NCI-H2196 (cell line): ENCODE data around the gene COL18A1.
"Not testable (repeated sequence)": the region's sequence is repeated elsewhere in the genome, so short reads cannot be mapped to it uniquely, and the experiment has no call there.

ENCODE experiments used
- DNase-seq: peaks from one replicate; lab custom pipeline; 2025; ENCODE audit not compliant: unreplicated experiment; lab: John Stamatoyannopoulos, UW

COL18A1 gene

DNA sequence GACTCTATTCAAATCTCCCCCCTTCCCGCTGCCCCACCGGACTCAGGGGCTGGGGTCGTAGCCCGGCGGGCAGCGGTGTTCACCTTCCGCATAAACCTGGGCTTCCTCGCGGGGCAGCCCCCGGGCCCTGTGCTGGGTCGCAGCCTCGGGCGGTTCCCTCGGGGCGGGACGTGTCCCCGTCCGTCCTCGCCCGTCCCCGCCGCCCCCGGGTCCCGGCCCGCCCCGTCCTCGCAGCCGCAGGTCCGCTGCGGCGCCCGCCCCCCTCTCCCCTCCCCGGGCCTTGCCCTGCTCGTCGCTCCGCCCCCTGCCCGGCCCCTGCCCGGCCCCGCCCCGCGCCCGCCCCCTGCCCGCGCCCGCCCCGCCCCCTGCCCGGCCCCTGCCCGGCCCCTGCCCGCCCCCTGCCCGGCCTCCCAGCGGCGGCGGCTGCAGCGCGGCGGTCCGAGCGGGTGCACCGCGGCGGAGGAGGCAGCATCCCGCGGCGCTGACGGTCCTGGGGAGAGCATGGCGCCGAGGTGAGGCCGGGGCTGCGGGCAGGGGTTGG, at the start of gene COL18A1:
TSS of gene COL18A1 (plus strand) at position 436 of the 541 bp plus-strand sequence. CDS start at position 502, 66 bp downstream.
- DNase-seq: peak; percentile 48

DNA sequence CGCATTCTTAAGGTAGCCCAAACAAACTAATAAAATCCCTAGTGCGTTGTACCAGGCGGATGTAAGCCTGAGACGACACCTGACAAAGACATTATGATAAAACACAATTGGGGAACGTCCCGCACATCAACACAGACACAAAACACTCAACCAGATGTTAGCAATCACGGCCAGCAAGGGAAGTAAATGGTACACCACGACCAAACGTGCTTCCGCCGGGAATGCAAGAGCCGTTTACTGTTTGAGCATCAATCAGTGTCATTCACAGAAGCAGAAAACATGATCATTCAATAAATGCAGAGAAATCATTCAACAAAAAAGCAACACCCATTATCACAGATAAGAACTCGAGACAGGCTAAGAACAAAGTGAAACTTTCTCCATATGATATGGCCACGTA, 49.4 kb upstream of the COL18A1 start:
- no peak for DNase-seq

DNA sequence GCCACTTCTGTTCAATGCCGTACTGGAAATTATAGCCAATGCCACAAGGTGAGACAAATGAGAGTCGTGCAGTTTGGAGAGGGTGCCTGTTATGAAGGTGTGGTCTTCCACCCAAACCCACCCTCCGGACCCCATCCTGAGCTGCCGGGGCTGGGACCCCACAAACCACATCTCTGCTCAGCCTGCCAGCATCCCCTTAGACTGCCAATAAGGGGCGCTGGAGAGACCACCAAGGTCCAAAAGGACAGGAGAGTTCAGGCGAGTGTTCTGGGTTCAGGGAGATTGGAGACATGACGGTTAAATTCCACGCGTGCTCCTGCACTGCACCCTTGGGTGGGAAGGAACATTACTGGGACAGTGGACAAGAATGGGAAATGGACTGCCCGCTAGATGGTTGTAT, 48.7 kb upstream of the COL18A1 start:
- no peak for DNase-seq

DNA sequence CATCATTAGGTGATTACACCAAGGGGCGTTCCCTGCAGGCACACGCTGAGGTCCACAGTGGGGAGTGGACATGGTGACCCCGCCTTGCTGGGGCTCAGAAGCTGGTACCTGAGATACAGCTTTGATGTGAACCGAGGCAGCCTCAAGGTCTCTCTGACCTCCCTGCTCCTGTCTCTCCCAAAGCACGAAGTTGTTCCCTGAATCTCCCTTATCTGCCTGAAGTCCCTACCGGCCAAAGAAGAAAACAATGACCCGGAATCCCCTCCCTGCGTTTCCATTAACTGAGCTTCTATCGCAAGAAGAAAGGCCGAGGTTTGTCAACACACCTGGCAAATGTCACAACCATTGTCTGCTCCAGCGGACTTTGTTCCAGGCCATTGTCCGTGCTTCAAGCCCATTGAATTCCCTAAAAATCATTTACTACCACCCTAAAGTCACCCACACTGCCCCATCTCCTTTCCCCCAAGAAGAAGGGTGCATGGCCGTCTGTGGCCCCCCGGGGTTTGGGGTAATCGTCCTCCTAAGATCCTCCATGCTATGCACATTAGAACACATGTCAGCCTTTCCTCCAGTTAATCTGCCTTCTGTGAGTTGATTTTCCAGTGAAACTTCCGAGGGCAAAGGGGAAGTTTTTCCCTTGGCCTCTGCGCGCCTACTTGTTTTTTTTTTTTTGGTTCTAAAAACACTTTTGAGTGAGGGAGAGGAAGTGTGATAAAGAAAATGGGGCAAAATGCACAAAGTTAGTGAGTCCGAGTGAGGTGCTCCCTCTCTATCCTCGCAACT, 48.1 kb upstream of the COL18A1 start:
- DNase-seq: no peak

DNA sequence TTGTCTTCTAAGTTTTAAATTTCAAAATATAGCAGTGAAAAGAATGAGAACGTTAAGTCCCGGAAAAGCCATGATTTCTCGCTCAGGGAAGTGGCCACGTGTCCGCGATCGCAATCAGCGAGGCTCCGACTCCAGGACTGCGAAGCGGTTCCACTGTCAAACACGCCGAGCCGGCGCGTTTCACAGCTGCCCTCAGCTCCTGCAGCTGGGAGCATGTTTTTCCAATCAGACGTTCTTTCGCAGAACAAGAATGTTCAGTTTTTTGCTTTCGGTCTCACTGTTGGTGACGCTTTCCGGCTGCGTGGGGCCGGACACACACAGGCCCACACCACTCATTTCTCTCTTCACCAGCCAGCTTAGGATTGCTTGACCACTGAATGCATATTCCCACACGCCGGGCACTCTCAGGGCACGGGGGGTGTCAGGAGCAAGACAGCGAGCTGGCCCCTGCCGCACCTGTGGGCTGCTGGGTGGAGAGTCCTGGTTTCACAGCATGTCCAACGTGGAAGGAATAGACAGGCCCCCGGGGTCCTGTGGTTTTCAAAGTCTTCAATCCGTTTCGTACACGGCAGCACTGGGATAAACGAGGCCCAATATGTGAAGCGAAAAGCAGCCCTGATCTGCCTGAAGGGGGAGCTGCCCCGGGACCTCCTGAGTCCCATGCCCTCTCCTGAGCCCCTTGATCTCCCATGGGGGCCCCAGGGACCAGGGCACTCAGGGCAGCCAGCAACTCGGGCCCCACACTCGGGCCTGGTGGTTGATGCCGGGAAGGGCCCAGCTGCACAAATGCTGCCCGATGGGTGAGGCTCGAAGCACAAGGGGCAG, 47.3 kb upstream of the COL18A1 start:
- no peak for DNase-seq

DNA sequence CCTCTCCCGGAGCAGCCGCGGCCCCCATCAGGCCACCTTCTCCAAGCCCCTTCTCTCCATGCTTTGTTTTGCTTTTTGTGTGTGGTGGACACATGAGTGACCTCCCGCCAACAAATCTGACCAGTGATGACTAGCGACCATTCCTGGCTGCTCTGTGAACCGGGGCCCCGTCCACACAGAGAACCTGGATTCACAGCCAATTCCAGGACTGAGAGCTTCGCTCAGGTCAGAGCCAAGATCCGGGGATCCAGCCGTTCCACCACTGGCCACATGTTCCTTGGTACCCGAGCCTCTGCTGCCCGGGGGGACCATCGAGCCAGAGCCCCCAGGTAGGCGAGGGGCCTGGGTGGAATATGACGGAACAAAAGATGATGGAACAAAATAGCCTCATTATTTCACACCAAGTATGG, 46.7 kb upstream of the COL18A1 start:
- no peak for DNase-seq

DNA sequence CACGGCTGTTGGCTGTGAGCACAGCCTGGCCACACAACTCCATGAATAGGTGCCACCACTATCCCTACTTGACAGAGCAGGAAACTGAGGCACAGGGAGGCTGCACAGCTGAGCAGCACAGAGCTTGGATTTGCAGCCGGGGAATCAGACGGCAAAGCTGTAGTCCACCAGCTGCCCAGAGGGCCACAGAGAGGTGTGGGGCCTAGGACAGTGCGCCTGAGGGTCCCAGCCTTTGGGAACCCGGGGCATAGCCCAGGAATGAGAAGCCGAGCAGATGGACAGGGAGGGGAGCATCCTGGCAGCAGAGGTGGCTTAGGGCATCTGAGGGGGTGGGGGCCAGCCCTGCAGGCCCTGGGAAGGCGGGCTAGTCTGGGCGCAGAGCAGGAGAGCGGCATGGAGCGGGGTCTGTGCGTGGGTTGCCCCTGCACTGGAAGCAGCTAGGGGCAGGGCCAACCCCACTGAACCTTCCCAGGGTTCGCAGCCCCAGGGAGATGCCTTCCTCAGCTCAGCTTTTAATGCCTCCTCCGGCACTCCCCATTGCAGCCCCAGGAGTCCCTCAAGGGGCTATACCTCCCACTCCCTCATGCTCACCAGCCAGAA, 46.2 kb upstream of the COL18A1 start:
- DNase-seq: no peak

DNA sequence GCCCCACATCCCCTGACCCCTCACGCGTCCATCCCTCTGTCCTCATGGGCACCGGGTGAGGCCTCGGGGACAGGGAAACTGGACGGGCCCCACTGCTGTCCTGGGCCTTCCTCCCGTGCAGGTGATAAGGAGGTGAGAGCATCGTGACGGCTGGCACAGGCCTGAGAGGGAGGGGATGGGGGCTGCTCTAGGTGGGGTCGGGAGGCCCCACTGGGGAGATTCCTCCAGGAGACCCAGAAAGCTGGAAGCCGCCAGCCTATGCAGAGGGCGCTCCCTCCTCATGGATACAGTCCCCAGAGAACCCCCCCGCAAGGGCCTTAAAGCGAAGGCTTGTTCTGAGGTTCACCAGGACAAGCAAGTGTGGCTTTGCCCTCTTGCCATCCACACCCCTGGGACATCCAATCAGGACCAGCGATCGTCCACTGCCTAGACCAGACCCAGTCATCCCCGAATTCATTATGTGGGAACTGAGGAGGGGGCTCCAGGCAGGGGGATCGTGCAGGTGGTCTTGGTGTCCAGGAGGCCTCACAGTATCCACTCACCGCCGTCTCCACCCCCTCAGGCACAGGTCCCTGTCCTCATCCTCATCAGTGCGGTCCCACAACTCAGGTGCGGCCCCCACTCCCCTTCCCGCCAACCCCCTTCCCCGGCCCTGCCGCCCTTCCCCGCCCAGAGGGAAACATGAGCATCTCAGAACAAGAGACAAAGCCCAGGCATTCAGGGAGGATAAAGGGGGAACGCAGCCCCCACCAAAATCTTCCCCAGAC, 45.3 kb upstream of the COL18A1 start:
- no peak for DNase-seq

DNA sequence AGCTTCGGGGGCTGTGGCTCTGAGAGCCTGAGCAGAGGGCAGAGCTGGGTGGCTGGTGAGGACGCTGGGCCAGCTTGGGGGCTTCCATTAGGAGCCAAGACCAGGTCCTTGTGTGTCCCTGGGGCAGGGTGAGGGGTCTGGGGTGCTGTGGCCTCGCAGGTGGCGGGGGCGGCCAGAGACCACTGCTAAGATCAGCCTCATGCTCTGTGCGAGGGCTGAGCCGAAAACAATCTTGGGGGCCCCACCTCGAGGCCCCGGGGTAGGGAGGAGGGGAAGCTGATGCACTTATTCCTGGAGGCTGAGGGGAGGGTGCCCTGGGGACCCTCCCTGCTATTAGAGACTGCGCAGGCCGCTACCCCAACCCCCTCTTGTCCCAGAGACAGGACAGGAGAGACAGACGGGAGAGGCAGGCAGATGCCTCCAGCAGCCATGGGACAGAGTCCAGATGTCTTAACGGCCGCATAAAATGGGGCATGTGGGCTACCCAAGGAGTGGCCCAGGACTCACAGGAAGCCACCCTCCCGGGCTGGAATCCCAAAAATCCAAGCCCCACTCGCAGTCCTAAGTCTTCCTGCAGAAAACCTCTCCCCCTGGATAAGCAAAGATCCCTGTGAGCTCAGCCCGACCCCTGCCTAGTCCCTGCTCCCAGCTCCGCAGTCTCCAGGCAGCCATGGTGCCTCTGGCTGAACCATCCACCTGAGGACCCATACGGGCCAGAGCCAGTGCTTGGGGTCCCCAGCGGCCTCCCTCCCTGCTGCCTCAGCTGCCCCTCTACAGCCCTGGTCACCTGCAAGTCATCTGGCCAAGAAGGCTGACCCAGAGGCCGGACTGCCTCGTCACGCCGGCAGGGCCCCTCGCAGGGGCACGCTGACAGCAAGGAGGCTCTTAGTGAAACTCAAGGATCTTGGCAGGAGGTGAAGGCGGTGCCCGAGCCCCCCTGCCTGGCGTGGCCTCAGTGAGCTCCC, 43.6 kb upstream of the COL18A1 start:
- no peak for DNase-seq

DNA sequence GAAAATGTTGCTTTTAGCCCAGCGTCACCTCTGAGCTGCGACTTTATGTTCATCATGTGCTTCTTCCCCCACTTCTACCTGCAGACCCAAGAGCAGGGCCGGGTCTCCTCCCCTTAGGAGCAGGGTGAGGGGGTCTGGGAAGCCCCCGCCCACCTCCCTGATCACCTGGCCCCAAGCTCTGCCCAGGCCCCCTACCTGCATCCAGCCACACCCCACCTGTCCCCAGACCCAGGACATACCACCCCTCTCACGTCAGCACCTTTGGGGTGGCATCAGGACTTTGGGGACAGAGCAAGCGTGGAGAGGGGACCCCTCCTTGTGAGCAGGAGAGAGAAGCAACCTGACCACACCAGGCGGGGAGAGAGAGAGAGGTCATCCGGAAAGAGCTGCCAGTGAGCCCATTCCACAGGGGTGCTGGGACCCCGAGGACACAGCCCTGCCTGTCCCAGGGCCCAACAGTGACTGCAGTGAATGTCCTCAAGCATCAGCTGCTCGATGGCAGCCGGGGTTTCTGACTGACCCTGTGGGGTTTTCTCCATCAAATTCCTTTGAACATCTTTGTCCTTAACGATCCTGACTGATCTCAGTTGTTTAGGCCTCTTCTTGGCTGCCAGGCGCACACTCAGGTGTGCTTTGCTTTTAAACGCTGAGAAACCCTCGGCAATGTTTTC, 42.8 kb upstream of the COL18A1 start:
- no peak for DNase-seq

DNA sequence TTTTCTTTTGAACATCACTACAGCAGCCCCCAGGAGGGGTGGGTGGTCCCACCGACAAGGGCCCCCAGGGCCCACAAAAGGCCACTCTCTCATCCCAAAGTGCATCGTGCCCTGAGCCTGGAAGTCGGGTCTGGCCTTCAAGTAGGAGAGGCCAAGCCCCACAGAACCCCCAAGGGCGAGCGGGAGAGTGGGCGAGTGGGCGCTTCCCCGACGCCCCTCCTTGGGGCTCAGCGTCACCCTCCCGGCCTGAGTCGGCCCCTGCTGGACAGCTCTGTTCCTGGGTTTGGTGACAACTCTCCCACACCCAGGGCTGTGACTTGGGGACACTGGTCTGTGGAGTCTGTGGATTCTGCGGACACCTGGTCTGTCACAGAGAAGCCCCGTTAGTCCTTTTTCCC, 42.2 kb upstream of the COL18A1 start:
- no peak for DNase-seq

DNA sequence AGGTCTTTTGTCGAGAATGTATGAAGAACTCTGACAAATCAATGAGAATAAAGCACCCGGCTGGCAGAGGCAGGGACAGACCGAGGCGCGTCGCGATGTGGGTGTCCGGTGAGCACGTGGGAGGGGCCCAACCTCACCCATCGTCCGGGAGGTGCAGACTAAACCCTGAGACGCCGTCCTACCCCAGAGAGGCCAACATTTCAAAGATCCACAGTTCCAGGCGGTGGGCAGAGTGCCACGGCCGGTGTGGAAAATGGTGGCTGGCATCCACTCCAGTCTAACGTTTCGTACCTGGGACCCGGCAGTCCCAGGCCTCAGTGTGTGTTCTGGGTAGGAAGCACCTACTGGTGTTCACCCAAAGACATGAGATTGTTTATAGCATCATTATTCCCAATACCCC, 41.7 kb upstream of the COL18A1 start:
- not testable (repeated sequence) for DNase-seq

DNA sequence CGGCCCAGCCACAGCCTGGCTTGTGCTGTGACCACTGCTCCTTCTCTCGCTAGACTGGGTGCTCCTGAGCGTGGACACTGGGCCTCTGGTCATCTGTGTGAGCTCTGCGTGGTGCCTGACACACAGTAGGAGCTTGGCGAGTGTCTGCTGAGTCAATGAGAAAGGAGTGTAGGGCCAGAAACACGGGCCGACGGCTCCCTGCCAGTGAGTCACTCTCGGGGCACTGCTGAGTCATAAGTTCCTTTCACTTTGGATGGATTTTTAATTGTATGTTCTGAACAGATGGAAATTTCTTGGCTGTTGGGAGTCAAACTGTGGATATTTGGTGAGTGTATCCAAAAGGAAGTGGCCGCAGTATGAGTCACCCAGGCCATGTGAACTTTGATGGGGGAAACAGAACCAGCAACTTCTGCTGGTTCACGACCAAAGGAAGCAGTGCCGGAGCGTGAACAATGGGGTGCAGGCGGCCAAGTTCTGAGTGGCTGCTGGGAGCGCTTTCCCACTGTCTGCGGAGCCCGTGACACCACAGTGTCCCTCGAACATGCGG, 41.0 kb upstream of the COL18A1 start:
- DNase-seq: peak; percentile 16

DNA sequence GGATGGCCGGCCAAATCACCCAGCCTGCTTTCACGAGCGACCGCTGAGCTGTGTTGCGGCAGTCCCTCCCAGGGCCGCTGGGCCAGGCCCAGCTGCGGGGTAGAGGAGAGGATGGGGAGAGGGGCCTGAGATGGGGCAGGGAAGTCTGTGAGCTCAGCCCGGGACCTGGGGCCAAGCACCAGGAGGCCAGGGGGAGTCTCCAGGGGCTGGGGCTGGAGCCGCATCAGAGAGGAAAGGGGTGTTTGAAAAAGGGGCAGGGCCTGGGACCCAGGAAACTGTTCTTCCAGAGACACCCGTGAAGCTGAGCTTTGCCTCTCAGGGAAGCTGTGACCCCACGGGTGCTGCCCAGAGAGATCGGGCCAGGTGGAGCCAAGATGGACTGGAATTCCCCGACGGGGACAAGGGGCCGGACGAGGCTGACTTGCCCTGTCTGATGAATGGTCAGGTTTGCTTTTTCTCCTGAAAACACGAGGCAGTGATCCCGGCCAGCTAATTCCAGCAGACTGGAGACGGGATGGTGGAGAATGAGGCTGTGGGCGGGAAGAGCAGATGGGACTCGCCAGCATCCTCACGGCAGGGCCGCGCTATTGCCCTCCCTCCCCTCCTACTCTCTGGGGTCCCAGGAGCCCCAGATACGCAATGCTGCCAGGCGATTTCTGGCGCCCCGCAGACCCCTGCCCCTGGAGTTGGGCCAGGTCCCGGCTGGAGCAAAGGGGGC, 40.3 kb upstream of the COL18A1 start:
- DNase-seq: no peak

DNA sequence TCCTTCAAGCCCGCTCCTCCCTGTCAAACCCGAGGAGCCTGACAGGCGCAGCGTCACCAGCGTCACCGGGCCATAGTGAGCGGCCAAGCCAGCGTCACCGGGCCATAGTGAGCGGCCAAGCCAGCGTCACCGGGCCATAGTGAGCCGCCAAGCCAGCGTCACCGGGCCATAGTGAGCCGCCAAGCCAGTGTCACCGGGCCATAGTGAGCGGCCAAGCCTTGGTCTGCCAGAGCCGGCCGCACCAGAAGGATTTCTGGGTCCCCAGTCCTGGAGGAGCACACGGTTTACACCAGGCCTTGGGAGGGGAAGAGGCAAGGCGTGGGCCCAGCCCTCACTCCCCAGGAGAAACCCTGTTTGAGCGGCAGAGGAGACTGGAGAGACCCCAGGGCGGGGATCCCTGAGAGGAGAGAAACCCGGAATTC, 39.8 kb upstream of the COL18A1 start:
- DNase-seq: no peak

DNA sequence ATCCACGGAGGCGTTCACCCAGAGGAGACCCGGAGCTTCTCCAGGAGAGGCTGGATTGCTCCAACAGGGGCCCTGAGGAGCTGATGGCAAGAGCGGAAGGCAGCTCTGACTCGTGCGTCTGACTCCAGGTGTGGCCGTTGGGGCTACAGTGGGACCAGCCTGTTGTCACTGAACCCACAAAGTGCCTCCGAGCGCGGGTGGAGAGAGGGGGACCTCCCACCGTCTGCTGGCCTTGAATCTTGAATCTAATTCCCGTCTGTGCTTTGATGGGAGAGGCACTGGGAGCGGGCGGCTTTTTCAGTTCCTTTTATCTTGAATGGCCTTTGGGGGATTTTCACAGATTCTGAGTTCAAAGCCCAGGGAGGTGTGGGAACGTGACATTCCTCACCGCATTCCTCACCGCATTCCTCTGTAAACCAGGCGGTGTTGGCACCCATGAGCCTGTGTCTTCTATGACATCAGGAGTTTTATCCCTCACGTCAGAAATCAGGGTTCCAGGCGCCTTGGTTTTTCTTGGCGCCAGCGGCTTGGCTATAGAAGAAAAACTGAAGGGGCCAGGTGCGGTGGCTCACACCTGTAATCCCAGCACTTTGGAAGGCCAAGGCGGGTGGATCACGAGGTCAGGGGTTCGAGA, 39.2 kb upstream of the COL18A1 start:
- no peak for DNase-seq

DNA sequence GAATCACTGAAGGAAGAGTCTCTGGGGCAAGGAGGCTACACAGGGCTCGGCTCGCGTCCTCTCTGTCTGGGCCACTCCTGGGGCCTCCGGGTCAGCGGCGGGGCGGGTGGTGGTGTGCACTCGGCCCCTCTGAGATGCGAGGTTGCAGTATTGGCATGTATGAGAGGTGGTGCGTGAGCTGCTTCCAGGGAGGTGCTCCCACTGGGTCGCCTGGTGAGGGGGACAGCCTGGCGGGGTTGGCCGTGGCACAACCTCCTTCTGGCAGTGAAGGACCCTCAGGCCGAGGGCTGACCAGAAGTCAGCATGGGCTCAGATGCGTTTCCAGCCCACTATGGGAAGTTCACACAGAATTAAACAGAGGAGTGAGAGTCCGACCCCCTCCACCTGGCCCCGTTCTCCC, 38.5 kb upstream of the COL18A1 start:
- no peak for DNase-seq

DNA sequence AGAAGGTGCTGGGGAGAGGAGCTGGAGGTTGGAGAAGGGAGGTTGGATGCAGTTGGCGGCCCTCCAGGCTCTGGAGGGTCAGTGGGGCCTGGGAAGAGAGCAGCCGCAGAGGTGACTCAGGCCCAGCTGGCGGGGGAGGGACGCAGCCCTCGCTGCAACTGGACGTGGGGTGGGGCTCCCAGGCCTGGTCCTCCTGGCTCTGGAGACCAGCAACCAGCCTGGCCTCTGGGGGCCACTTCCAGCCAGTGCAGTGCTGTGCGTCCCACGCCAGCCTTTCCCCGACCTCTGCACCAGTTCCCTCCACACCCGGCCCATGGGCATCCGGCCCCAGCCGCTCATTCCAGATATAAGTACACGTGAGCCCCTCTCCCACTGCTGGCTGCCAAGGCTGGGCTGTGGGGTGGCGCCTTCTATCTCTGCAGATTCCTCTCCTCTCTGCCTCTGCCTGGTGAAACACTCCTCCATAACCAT, 38.0 kb upstream of the COL18A1 start:
- DNase-seq: no peak
